ENCODE measurements around the gene ITGAE. TPM values are rescaled to one million over a fixed set of nuclear protein-coding genes. Genes with fewer than 3 reads are reported as not detected.

The ITGAE gene
- total RNA-seq, 2 donors from 2014 or later: 15.7 to 20.5 TPM

GRCh38 chr17:3666516-3666915 is 134.5 kb downstream of the ITGAE start:
- intact Hi-C loops (cut with DNase I): no loop called here
- DNase-seq: no peak
- no peak for ATAC-seq

GRCh38 chr17:3665834-3666233 is 135.2 kb downstream of the ITGAE start:
- intact Hi-C loops (cut with DNase I): no loop called here
- ATAC-seq: no peak
- DNase-seq: no peak

Other genes with a start within 250 kb of the ITGAE start
- 1 to 10 TPM; 1.2 to 2.1 TPM for gene TRPV3, start 243.4 kb downstream of the ITGAE start, total RNA-seq
- gene TRPV1, start 191.8 kb downstream of the ITGAE start, total RNA-seq: 1 to 10 TPM; 3.3 to 3.4 TPM
- 1 to 10 TPM; 4.6 to 6.1 TPM for gene SHPK, start 164.9 kb downstream of the ITGAE start, total RNA-seq
- gene CTNS, start 164.4 kb downstream of the ITGAE start, total RNA-seq: 1 to 10 TPM; 8.3 to 9.6 TPM
- gene TAX1BP3, start 132.6 kb downstream of the ITGAE start, total RNA-seq: 100 to 1,000 TPM; 116 to 142 TPM
- gene EMC6, start 132.4 kb downstream of the ITGAE start, total RNA-seq: 10 to 100 TPM; 51.8 to 51.9 TPM
- gene P2RX5, start 105.0 kb downstream of the ITGAE start, total RNA-seq: 10 to 100 TPM in 1 of 2 donors, 1 to 10 TPM in 1; 7.7 to 13.5 TPM
- under 1 TPM; 0.16 to 0.47 TPM for gene HASPIN, start 77.3 kb downstream of the ITGAE start, total RNA-seq
- 10 to 100 TPM; 16.3 to 24.4 TPM for gene NCBP3, start 45.1 kb upstream of the ITGAE start, total RNA-seq
- gene CAMKK1, start 91.9 kb upstream of the ITGAE start, total RNA-seq: 1 to 10 TPM; 4.1 to 5.1 TPM
- gene P2RX1, start 115.3 kb upstream of the ITGAE start, total RNA-seq: 1 to 10 TPM in 1 of 2 donors, under 1 TPM in 1; 0.62 to 3.5 TPM
- gene ATP2A3, start 163.2 kb upstream of the ITGAE start, total RNA-seq: 10 to 100 TPM in 1 of 2 donors, 1 to 10 TPM in 1; 8.6 to 12.0 TPM

Data from left cardiac atrium (tissue), 4 donors.